Ishikawa (cell line): ENCODE results near the gene SNX1.

Experiments
- CREB1 ChIP-seq: IDR thresholded peaks from 2 replicates; pipeline ENCODE4 v1.6.1; 2012; ENCODE audit warnings: low read depth
- EGR1 ChIP-seq: IDR thresholded peaks from 2 replicates; pipeline ENCODE4 v1.6.1; 2012
- FOXM1 ChIP-seq: IDR thresholded peaks from 2 replicates; pipeline ENCODE4 v1.6.1; 2012; ENCODE audit warnings: low read depth, borderline replicate concordance
- TAF1 ChIP-seq: IDR thresholded peaks from 2 replicates; pipeline ENCODE4 v1.6.1; 2012; ENCODE audit warnings: low read depth, mild to moderate bottlenecking
- TF ChIP-seq, protein P1 (sequence below): IDR thresholded peaks from 2 replicates; pipeline ENCODE4 v1.6.1; 2012; ENCODE audit warnings: low read depth, mild to moderate bottlenecking

DNA sequence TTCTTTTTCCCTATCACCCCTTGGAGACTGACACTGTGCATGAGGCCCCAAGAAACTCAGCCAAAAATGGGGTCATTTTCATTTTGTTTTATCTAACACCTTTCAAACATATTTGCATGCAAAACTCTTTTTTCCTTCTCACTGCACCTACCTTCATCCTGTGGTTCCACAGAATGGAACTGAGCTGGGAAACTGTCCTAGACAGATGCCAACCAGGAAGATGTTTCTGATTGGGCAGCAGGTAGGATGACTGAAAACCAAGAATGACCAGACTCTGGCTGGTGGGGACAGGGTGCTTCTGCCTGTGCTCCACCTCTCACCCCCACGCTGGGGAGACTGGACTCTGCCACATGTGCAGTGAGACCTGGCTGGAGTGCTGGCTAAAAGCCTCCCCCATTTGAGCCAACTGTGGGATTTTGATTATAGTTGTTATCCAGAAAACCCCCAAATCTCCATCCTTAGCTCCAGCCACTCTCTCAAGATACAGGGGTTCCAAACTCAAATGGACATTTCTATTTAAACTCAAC is 61.9 kb downstream of the SNX1 start:
- no peak for TF ChIP-seq FOXM1
- TF ChIP-seq, protein P1, sequence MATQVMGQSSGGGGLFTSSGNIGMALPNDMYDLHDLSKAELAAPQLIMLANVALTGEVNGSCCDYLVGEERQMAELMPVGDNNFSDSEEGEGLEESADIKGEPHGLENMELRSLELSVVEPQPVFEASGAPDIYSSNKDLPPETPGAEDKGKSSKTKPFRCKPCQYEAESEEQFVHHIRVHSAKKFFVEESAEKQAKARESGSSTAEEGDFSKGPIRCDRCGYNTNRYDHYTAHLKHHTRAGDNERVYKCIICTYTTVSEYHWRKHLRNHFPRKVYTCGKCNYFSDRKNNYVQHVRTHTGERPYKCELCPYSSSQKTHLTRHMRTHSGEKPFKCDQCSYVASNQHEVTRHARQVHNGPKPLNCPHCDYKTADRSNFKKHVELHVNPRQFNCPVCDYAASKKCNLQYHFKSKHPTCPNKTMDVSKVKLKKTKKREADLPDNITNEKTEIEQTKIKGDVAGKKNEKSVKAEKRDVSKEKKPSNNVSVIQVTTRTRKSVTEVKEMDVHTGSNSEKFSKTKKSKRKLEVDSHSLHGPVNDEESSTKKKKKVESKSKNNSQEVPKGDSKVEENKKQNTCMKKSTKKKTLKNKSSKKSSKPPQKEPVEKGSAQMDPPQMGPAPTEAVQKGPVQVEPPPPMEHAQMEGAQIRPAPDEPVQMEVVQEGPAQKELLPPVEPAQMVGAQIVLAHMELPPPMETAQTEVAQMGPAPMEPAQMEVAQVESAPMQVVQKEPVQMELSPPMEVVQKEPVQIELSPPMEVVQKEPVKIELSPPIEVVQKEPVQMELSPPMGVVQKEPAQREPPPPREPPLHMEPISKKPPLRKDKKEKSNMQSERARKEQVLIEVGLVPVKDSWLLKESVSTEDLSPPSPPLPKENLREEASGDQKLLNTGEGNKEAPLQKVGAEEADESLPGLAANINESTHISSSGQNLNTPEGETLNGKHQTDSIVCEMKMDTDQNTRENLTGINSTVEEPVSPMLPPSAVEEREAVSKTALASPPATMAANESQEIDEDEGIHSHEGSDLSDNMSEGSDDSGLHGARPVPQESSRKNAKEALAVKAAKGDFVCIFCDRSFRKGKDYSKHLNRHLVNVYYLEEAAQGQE = no peak
- TF ChIP-seq CREB1 = no peak
- TF ChIP-seq TAF1 = no peak
- no peak for TF ChIP-seq EGR1
